ENCODE results near the gene P3H3.

Gene P3H3

GRCh38 chr12:6845395-6845794, 17.2 kb downstream of the P3H3 start:
- H3K4me3 ChIP-seq (ENCODE audit: low read length): no peak overlapping the region
- TF ChIP-seq, protein P1, sequence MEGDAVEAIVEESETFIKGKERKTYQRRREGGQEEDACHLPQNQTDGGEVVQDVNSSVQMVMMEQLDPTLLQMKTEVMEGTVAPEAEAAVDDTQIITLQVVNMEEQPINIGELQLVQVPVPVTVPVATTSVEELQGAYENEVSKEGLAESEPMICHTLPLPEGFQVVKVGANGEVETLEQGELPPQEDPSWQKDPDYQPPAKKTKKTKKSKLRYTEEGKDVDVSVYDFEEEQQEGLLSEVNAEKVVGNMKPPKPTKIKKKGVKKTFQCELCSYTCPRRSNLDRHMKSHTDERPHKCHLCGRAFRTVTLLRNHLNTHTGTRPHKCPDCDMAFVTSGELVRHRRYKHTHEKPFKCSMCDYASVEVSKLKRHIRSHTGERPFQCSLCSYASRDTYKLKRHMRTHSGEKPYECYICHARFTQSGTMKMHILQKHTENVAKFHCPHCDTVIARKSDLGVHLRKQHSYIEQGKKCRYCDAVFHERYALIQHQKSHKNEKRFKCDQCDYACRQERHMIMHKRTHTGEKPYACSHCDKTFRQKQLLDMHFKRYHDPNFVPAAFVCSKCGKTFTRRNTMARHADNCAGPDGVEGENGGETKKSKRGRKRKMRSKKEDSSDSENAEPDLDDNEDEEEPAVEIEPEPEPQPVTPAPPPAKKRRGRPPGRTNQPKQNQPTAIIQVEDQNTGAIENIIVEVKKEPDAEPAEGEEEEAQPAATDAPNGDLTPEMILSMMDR (IDR thresholded peaks at IDR 0.05; ENCODE audit: insufficient read depth, low read depth, low read length, missing control alignments): no peak
- no peak for DNase-seq (ENCODE audit: low read depth)

GRCh38 chr12:6846316-6846869, 18.2 kb downstream of the P3H3 start:
- no peak for DNase-seq (ENCODE audit: low read depth)
- no peak overlapping the region for H3K4me3 ChIP-seq (ENCODE audit: low read length)
- TF ChIP-seq, protein P1 (IDR thresholded peaks at IDR 0.05; ENCODE audit: insufficient read depth, low read depth, low read length, missing control alignments): no peak

- TF ChIP-seq, protein P1 (IDR thresholded peaks at IDR 0.05; ENCODE audit: insufficient read depth, low read depth, low read length, missing control alignments): no peak
Observed at GRCh38 chr12:6847676-6848075, 19.5 kb downstream of the P3H3 start.

GRCh38 chr12:6849427-6849826, 21.2 kb downstream of the P3H3 start:
- DNase-seq (ENCODE audit: low read depth): no peak
- no peak overlapping the region for H3K4me3 ChIP-seq (ENCODE audit: low read length)
- TF ChIP-seq, protein P1 (IDR thresholded peaks at IDR 0.05; ENCODE audit: insufficient read depth, low read depth, low read length, missing control alignments): no peak

More at GRCh38 chr12:6847676-6848075, 19.5 kb downstream of the P3H3 start:
- no peak overlapping the region for H3K4me3 ChIP-seq (ENCODE audit: low read length)
- DNase-seq (ENCODE audit: low read depth): no peak

GRCh38 chr12:6849976-6850560, 21.9 kb downstream of the P3H3 start:
- TF ChIP-seq, protein P1 (IDR thresholded peaks at IDR 0.05; ENCODE audit: insufficient read depth, low read depth, low read length, missing control alignments): no peak
- H3K4me3 ChIP-seq (ENCODE audit: low read length): peak overlapping the region; percentile 97
- no peak for DNase-seq (ENCODE audit: low read depth)

DNA sequence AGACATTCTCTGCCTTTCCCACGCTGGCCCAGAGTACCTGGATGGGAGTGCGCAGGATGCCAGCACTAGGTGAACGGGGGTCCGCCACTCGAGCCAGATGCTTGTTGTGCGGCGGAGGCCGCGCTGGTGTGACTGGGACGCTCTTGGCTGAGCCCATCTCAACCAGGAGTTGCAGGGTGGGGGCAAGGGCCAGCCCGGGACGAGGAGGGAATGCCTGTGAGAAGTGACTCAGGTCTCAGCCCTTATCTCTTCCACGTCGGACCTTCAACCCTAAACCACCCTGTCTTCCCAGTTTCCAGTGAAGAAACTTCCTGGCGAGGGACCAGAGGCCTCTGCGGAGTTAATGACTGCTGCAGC, 22.6 kb downstream of the P3H3 start:
- TF ChIP-seq, protein P1 (IDR thresholded peaks at IDR 0.05; ENCODE audit: insufficient read depth, low read depth, low read length, missing control alignments): no peak
- peak overlapping the region; percentile 97 for H3K4me3 ChIP-seq (ENCODE audit: low read length)
- no peak for DNase-seq (ENCODE audit: low read depth)
